Mesendoderm (in vitro differentiated cells): ENCODE results near the gene CFAP57.

Experiments used
- DNase-seq: peaks from one replicate; pipeline ENCODE4 v3.0.0; 2013
- H2AK5ac ChIP-seq: 2 replicates; pipeline ENCODE4 v1.6.1; 2013; ENCODE audit warnings: low read length, inconsistent platforms
- H2BK120ac ChIP-seq: 2 replicates; pipeline ENCODE4 v1.6.1; 2013; ENCODE audit warnings: low read depth, mild to moderate bottlenecking, low read length, moderate library complexity, mixed read lengths
- H2BK15ac ChIP-seq: replicated peaks from 2 replicates; pipeline ENCODE4 v1.6.1; 2013; ENCODE audit warnings: low read depth, mild to moderate bottlenecking, moderate library complexity
- H2BK5ac ChIP-seq: 2 replicates; pipeline ENCODE4 v1.6.1; 2013; ENCODE audit warnings: low read length, inconsistent platforms
- H3K18ac ChIP-seq: 2 replicates; pipeline ENCODE4 v1.6.1; 2013; ENCODE audit warnings: mild to moderate bottlenecking, low read length, mixed read lengths
- H3K23ac ChIP-seq: one replicate; pipeline ENCODE4 v1.6.1; 2013; ENCODE audit warnings: low read length
- H3K27ac ChIP-seq: 2 replicates; pipeline ENCODE4 v1.5.1; 2013; ENCODE audit warnings: low read depth, mild to moderate bottlenecking, inconsistent platforms, low read length, moderate library complexity
- H3K27me3 ChIP-seq: 2 replicates; pipeline ENCODE4 v1.6.1; 2013; ENCODE audit warnings: low read length, control low read depth, mild to moderate bottlenecking, inconsistent platforms; ENCODE audit not compliant: insufficient read depth, poor library complexity
- H3K36me3 ChIP-seq: 2 replicates; pipeline ENCODE4 v1.6.1; 2013; ENCODE audit warnings: low read length, inconsistent platforms; ENCODE audit not compliant: control insufficient read depth, insufficient read depth
- H3K4ac ChIP-seq: one replicate; pipeline ENCODE4 v1.6.1; 2013; ENCODE audit warnings: low read depth, mild to moderate bottlenecking, low read length, moderate library complexity
- H3K4me1 ChIP-seq: 2 replicates; pipeline ENCODE4 v1.6.1; 2013; ENCODE audit warnings: low read depth, low read length, inconsistent platforms; ENCODE audit not compliant: control insufficient read depth
- H3K4me2 ChIP-seq: 2 replicates; pipeline ENCODE4 v1.6.1; 2013; ENCODE audit warnings: low read length
- H3K4me3 ChIP-seq: 2 replicates; pipeline ENCODE4 v1.5.1; 2013; ENCODE audit warnings: mild to moderate bottlenecking, low read length
- H3K56ac ChIP-seq: one replicate; pipeline ENCODE4 v1.6.1; 2013; ENCODE audit warnings: low read length
- H3K79me1 ChIP-seq: 2 replicates; pipeline ENCODE4 v1.6.1; 2013; ENCODE audit warnings: low read length, inconsistent platforms
- H3K79me2 ChIP-seq: 2 replicates; pipeline ENCODE4 v1.6.1; 2013; ENCODE audit warnings: mild to moderate bottlenecking, low read length; ENCODE audit not compliant: control insufficient read depth, insufficient read depth
- H3K9ac ChIP-seq: 2 replicates; pipeline ENCODE4 v1.6.1; 2013; ENCODE audit warnings: low read length, inconsistent platforms
- H4K5ac ChIP-seq: one replicate; pipeline ENCODE4 v1.6.1; 2013; ENCODE audit warnings: low read length
- H4K8ac ChIP-seq: one replicate; pipeline ENCODE4 v1.6.1; 2013; ENCODE audit warnings: low read depth, mild to moderate bottlenecking, control low read depth, low read length, moderate library complexity
- WGBS: extraction: QIAGEN DNeasy Blood & Tissue Kit; methylation state at CpG from one replicate; pipeline ENCODE4 v1.1.7; 2013; ENCODE audit warnings: low lambda C conversion rate, missing lambda C conversion rate; ENCODE audit not compliant: insufficient coverage; ENCODE audit errors: extremely low coverage; 5-methylcytosine and 5-hydroxymethylcytosine counted together

Gene CFAP57

GRCh38 chr1:43237121-43237520, 65.0 kb downstream of the CFAP57 start:
- DNase-seq, result no peak

GRCh38 chr1:43238085-43238484, 66.0 kb downstream of the CFAP57 start:
- peak; percentile 86 for DNase-seq
- H3K79me2 ChIP-seq, result no peaks in the 10 kb centered on the region
- no peak overlapping the region for H4K8ac ChIP-seq
- no peak overlapping the region for H3K18ac ChIP-seq
- no peak overlapping the region for H4K5ac ChIP-seq
- H2BK15ac ChIP-seq, result no peak overlapping the region
- H3K9ac ChIP-seq, result no peak overlapping the region
- H3K79me1 ChIP-seq, result no peaks in the 10 kb centered on the region
- H3K56ac ChIP-seq, result no peak overlapping the region
- H2BK120ac ChIP-seq, result no peak overlapping the region
- H3K4me1 ChIP-seq, result no peaks in the 10 kb centered on the region
- no CpG with 5 or more reads among the region's 5 CpGs for WGBS
- H2AK5ac ChIP-seq, result no peak overlapping the region
- no peak overlapping the region for H3K4me2 ChIP-seq
- H3K27me3 ChIP-seq, result no peaks in the 10 kb centered on the region
- H3K27ac ChIP-seq, result no peak overlapping the region
- H3K23ac ChIP-seq, result no peak overlapping the region
- H2BK5ac ChIP-seq, result no peak overlapping the region
- H3K4me3 ChIP-seq, result no peak overlapping the region
- H3K36me3 ChIP-seq, result no peaks in the 10 kb centered on the region
- H3K4ac ChIP-seq, result no peak overlapping the region

More at GRCh38 chr1:43237121-43237520, 65.0 kb downstream of the CFAP57 start:
- Histone ChIP-seq H3K27me3 (no peaks in the 10 kb centered on the region), H2BK15ac (no peak overlapping the region), H3K79me1 (no peaks in the 10 kb centered on the region), H2BK120ac (no peak overlapping the region), H3K18ac (no peak overlapping the region), H3K4me1 (no peaks in the 10 kb centered on the region), H3K4me3 (no peak overlapping the region), H3K27ac (no peak overlapping the region), H3K36me3 (no peaks in the 10 kb centered on the region), H3K23ac (no peak overlapping the region), H3K56ac (no peak overlapping the region), H3K79me2 (no peaks in the 10 kb centered on the region), H2BK5ac (no peak overlapping the region), H3K4ac (no peak overlapping the region), H3K4me2 (no peak overlapping the region), H3K9ac (no peak overlapping the region), H4K5ac (no peak overlapping the region), H4K8ac (no peak overlapping the region), H2AK5ac (no peak overlapping the region)
- WGBS, result no CpG with 5 or more reads among the region's 1 CpG

GRCh38 chr1:43238991-43239469, 66.9 kb downstream of the CFAP57 start:
- H3K79me2 ChIP-seq, result no peaks in the 10 kb centered on the region
- H2BK5ac ChIP-seq, result no peak overlapping the region
- H2BK120ac ChIP-seq, result no peak overlapping the region
- H3K9ac ChIP-seq, result no peak overlapping the region
- H3K4me2 ChIP-seq, result no peak overlapping the region
- DNase-seq, result no peak
- no peak overlapping the region for H3K4me3 ChIP-seq
- WGBS, result no CpG with 5 or more reads among the region's 3 CpGs
- H2AK5ac ChIP-seq, result no peak overlapping the region
- H3K4me1 ChIP-seq, result no peaks in the 10 kb centered on the region
- H3K79me1 ChIP-seq, result no peaks in the 10 kb centered on the region
- H4K5ac ChIP-seq, result no peak overlapping the region
- no peak overlapping the region for H3K23ac ChIP-seq
- no peak overlapping the region for H3K4ac ChIP-seq
- no peak overlapping the region for H3K18ac ChIP-seq
- no peak overlapping the region for H2BK15ac ChIP-seq
- no peaks in the 10 kb centered on the region for H3K36me3 ChIP-seq
- H4K8ac ChIP-seq, result no peak overlapping the region
- no peaks in the 10 kb centered on the region for H3K27me3 ChIP-seq
- H3K27ac ChIP-seq, result no peak overlapping the region
- no peak overlapping the region for H3K56ac ChIP-seq

GRCh38 chr1:43239484-43239883, 67.4 kb downstream of the CFAP57 start:
- Histone ChIP-seq H3K18ac (no peak overlapping the region), H4K5ac (no peak overlapping the region), H2BK15ac (no peak overlapping the region), H3K27ac (no peak overlapping the region), H3K79me2 (no peaks in the 10 kb centered on the region), H3K23ac (no peak overlapping the region), H4K8ac (no peak overlapping the region), H3K9ac (no peak overlapping the region), H3K56ac (no peak overlapping the region), H3K27me3 (no peaks in the 10 kb centered on the region), H3K4me3 (no peak overlapping the region), H2BK120ac (no peak overlapping the region), H3K4ac (no peak overlapping the region), H3K79me1 (no peaks in the 10 kb centered on the region), H3K36me3 (no peaks in the 10 kb centered on the region), H2BK5ac (no peak overlapping the region), H3K4me2 (no peak overlapping the region), H2AK5ac (no peak overlapping the region), H3K4me1 (no peaks in the 10 kb centered on the region)
- DNase-seq, result no peak
- WGBS, result no CpG with 5 or more reads among the region's 3 CpGs

- no peak overlapping the region for H3K9ac ChIP-seq
Observed at GRCh38 chr1:43241413-43241836, 69.3 kb downstream of the CFAP57 start.

GRCh38 chr1:43243299-43243698, 71.2 kb downstream of the CFAP57 start:
- Histone ChIP-seq H3K79me1 (no peaks in the 10 kb centered on the region), H2AK5ac (no peak overlapping the region), H2BK15ac (no peak overlapping the region), H3K79me2 (no peaks in the 10 kb centered on the region), H3K27ac (no peak overlapping the region), H3K4ac (no peak overlapping the region), H3K4me2 (no peak overlapping the region), H3K4me3 (no peak overlapping the region), H3K56ac (no peak overlapping the region), H3K4me1 (no peaks in the 10 kb centered on the region), H3K27me3 (no peaks in the 10 kb centered on the region), H2BK5ac (no peak overlapping the region), H3K18ac (no peak overlapping the region), H3K36me3 (no peaks in the 10 kb centered on the region), H3K9ac (no peak overlapping the region), H4K8ac (no peak overlapping the region), H3K23ac (no peak overlapping the region), H2BK120ac (no peak overlapping the region), H4K5ac (no peak overlapping the region)
- no CpG with 5 or more reads among the region's 6 CpGs for WGBS
- DNase-seq, result no peak

More at GRCh38 chr1:43241413-43241836, 69.3 kb downstream of the CFAP57 start:
- H3K79me1 ChIP-seq, result no peaks in the 10 kb centered on the region
- no peak overlapping the region for H3K4me3 ChIP-seq
- no peak overlapping the region for H2BK15ac ChIP-seq
- no peak overlapping the region for H2AK5ac ChIP-seq
- no peak overlapping the region for H3K18ac ChIP-seq
- no peaks in the 10 kb centered on the region for H3K36me3 ChIP-seq
- no peak overlapping the region for H4K5ac ChIP-seq
- no peak overlapping the region for H3K56ac ChIP-seq
- H3K27ac ChIP-seq, result no peak overlapping the region
- H2BK120ac ChIP-seq, result no peak overlapping the region
- H3K4me1 ChIP-seq, result no peaks in the 10 kb centered on the region
- H3K23ac ChIP-seq, result no peak overlapping the region
- H3K79me2 ChIP-seq, result no peaks in the 10 kb centered on the region
- no peaks in the 10 kb centered on the region for H3K27me3 ChIP-seq
- no peak overlapping the region for H3K4me2 ChIP-seq
- H2BK5ac ChIP-seq, result no peak overlapping the region
- H3K4ac ChIP-seq, result no peak overlapping the region
- no peak overlapping the region for H4K8ac ChIP-seq
- peak; percentile 81 for DNase-seq
- WGBS, result no CpG with 5 or more reads among the region's 6 CpGs
